Transverse colon (tissue), 4 donors: ENCODE data around the gene ADH6.

Source experiments
- CTCF ChIP-seq, 5 experiments: fragments of 200-600 bp in 3 of 5; fragments of 450-650 bp in 2 of 5; sonication (generic) in 3 of 5; IDR thresholded peaks; 1 replicate in 2 of 5; 2 replicates in 3 of 5; pipeline ENCODE4 v1.5.1; 2016 to 2017; ENCODE audit warnings: antibody characterized with exemption in 5 of 5, inconsistent platforms in 3 of 5, mild to moderate bottlenecking in 2 of 5, moderate library complexity in 1 of 5
- POLR2A ChIP-seq: fragments of 450-650 bp; IDR thresholded peaks from one replicate; pipeline ENCODE4 v1.6.1; 2016; ENCODE audit warnings: antibody characterized with exemption, mild to moderate bottlenecking, moderate library complexity
- POLR2AphosphoS5 ChIP-seq, 3 donors: sonication (generic); formaldehyde crosslinking; IDR thresholded peaks; one replicate each; pipeline ENCODE4 v1.6.1; 2016; ENCODE audit warnings: antibody characterized with exemption in 3 of 3

- TF ChIP-seq CTCF (IDR thresholded peaks at IDR 0.05): no peak
- no peak for TF ChIP-seq POLR2A
- no peak for TF ChIP-seq POLR2AphosphoS5 (IDR thresholded peaks at IDR 0.05)
Measured at GRCh38 chr4:99234331-99235010, 15.4 kb upstream of the ADH6 start.
